Thoracic aorta (tissue), 2 donors: ENCODE measurements around the gene DENND5B. TPM values are rescaled to one million over a fixed set of nuclear protein-coding genes. Genes with fewer than 3 reads are reported as not detected.
"Not testable (repeated sequence)": the region's sequence is repeated elsewhere in the genome, so short reads cannot be mapped to it uniquely, and the experiment has no call there.

Experiments used
- ATAC-seq: fragments of 150-250 bp; one replicate; pipeline ENCODE4 v1.8.0; 2017; ENCODE audit warnings: low read depth; ENCODE audit not compliant: insufficient number of reproducible peaks, low FRiP score
- DNase-seq: peaks from one replicate; pipeline ENCODE4 v3.0.0-alpha.2; 2020; ENCODE audit warnings: low spot score
- H3K27ac ChIP-seq, 2 donors: fragments of 200-600 bp; sonication (generic); 1 replicate in 1 of 2; 2 replicates in 1 of 2; pipeline ENCODE4 v1.5.1; 2016; ENCODE audit warnings: mild to moderate bottlenecking in 2 of 2, moderate library complexity in 2 of 2
- H3K27me3 ChIP-seq: fragments of 200-600 bp; sonication (generic); replicated peaks from 2 replicates; pipeline ENCODE4 v1.6.0; 2016; ENCODE audit warnings: mild to moderate bottlenecking; ENCODE audit not compliant: insufficient read depth
- H3K36me3 ChIP-seq: fragments of 200-600 bp; sonication (generic); one replicate; pipeline ENCODE4 v1.5.1; 2016
- H3K4me1 ChIP-seq, 2 donors: fragments of 200-600 bp; sonication (generic); 1 replicate in 1 of 2; 2 replicates in 1 of 2; pipeline versions ENCODE4 v1.5.1 to v1.6.0; 2016; ENCODE audit warnings: low read depth in 2 of 2, mild to moderate bottlenecking in 1 of 2; ENCODE audit not compliant: control insufficient read depth in 1 of 2
- H3K4me3 ChIP-seq: fragments of 200-600 bp; sonication (generic); 2 replicates; pipeline ENCODE4 v1.5.1; 2016; ENCODE audit warnings: mild to moderate bottlenecking
- H3K9me3 ChIP-seq: fragments of 200-600 bp; sonication (generic); 2 replicates; pipeline ENCODE4 v1.5.1; 2016
- total RNA-seq, 2 donors: library from RNA; depleted of rRNA; stranded (reverse); fragments of >200 nt; gene quantifications; one replicate each; pipeline versions ENCODE4 v1.1.0 to v1.2.3, GENCODE V29; 2016
- TF ChIP-seq, protein P1 (sequence below): fragments of 200-600 bp; sonication (generic); IDR thresholded peaks from one replicate; pipeline ENCODE4 v1.5.1; 2019; ENCODE audit warnings: antibody characterized with exemption

DENND5B gene
- total RNA-seq, 2 donors from 2014 or later, result 28.6 to 43.9 TPM

DNA sequence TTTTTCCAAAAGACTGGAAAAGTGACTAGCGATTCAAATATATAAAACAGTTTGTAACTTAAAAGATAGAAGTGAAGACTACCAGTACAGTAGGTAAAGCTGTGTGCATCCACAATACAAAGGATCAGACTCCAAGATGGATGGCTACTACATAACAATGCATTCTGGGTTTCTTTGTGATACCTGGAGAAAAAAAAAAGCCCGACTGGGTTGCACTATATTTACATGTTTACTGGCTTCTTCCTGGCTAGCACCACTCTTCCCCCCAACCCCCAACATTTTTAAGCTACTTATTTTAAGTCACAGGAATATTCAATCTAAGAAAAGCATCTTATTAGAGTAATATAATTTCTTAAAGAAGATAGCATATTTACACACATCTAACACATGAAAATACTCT, 203.9 kb downstream of the DENND5B start:
- TF ChIP-seq, protein P1, sequence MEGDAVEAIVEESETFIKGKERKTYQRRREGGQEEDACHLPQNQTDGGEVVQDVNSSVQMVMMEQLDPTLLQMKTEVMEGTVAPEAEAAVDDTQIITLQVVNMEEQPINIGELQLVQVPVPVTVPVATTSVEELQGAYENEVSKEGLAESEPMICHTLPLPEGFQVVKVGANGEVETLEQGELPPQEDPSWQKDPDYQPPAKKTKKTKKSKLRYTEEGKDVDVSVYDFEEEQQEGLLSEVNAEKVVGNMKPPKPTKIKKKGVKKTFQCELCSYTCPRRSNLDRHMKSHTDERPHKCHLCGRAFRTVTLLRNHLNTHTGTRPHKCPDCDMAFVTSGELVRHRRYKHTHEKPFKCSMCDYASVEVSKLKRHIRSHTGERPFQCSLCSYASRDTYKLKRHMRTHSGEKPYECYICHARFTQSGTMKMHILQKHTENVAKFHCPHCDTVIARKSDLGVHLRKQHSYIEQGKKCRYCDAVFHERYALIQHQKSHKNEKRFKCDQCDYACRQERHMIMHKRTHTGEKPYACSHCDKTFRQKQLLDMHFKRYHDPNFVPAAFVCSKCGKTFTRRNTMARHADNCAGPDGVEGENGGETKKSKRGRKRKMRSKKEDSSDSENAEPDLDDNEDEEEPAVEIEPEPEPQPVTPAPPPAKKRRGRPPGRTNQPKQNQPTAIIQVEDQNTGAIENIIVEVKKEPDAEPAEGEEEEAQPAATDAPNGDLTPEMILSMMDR, result no peak
- DNase-seq (no peak), ATAC-seq (no peak)
- Histone ChIP-seq H3K4me3 (no peak overlapping the region), H3K9me3 (no peaks in the 10 kb centered on the region), H3K4me1 (no peaks in the 10 kb centered on the region), H3K36me3 (peaks cover 19% of the 10 kb centered on the region), H3K27ac (no peak overlapping the region), H3K27me3 (no peaks in the 10 kb centered on the region)

DNA sequence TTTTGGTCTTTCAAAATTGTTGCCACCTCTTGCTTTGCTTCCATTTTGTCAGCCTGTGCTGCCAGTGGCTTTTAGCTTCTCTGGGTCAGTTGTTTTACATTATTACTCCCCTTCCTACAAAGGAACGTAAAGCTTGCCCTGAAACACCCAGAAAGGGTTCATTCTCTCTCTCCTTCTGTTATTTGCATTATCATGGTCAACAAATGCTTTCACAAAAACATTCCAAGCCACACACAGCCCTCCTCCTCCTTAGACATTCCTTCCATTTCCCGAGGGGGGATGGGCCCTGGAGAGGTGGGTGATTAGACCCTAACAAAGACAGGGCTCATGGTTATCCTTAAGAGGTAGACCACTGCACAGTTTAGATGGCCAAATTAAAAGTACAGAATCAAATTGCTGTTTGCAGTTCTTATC, 204.6 kb downstream of the DENND5B start:
- no peak overlapping the region for H3K4me3 ChIP-seq
- H3K9me3 ChIP-seq, result no peaks in the 10 kb centered on the region
- ATAC-seq (no peak), DNase-seq (no peak)
- no peak overlapping the region for H3K27ac ChIP-seq
- TF ChIP-seq, protein P1, result no peak
- no peaks in the 10 kb centered on the region for H3K27me3 ChIP-seq
- peaks cover 19% of the 10 kb centered on the region for H3K36me3 ChIP-seq
- no peaks in the 10 kb centered on the region for H3K4me1 ChIP-seq

DNA sequence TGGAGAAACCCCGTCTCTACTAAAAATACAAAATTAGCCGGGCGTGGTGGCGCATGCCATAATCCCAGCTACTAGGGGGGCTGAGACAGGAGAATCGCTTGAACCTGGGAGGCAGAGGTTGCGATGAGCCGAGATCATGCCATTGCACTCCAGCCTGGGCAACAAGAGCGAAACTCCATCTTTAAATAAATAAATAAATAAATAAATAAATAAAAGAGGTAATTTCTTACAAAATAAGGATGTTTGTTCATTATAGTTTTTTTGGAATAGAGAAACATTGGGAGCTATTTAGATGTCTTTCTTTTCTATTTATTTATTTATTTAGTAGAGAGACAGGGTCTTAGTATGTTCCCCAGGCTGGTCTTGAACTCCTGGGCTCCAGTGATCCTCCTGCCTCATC, 213.7 kb downstream of the DENND5B start:
- H3K27ac ChIP-seq, H3K4me1 ChIP-seq, H3K9me3 ChIP-seq, DNase-seq, H3K4me3 ChIP-seq, H3K27me3 ChIP-seq, ATAC-seq, H3K36me3 ChIP-seq: not testable (repeated sequence)

DNA sequence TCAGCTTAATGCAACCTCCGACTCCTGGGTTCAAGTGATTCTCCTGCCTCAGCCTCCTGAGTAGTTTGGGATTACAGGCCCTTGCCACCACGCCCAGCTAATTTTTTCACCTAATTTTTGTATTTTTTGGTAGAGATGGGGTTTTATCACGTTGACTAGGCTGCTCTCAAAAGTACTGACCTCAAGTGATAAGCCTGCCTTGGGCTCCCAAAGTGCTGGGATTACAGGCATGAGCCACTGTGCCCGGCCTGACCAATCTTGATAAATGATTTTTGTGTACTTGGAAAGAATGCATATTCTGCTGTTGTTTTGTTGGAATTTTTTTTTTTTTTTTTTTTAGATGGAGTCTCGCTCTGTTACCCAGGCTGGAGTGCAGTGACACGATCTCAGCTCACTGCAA, 215.5 kb downstream of the DENND5B start:
- DNase-seq, H3K36me3 ChIP-seq, H3K27ac ChIP-seq, H3K27me3 ChIP-seq, ATAC-seq, H3K4me1 ChIP-seq, H3K9me3 ChIP-seq, H3K4me3 ChIP-seq: not testable (repeated sequence)

DNA sequence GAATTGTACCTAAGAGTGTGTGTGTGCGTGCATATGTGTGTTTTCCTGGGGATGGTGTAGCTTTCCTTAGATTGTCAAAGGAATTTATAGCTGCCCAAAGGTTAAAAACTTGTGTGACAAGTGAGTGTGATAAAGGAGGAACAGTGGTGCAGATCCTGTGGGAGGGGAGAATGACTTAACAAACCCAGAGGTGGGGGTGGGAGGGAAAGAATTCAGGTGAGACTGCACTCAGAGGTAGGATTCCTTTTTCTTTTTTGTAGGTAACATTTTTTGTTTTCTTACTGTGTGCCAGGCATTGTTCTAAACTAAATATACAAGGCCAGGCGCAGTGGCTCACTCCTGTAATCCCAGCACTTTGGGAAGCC, 219.7 kb downstream of the DENND5B start:
- H3K36me3 ChIP-seq, result no peaks in the 10 kb centered on the region
- no peaks in the 10 kb centered on the region for H3K27me3 ChIP-seq
- no peak overlapping the region for H3K27ac ChIP-seq
- no peaks in the 10 kb centered on the region for H3K9me3 ChIP-seq
- DNase-seq (no peak), ATAC-seq (no peak)
- H3K4me1 ChIP-seq, result peaks cover 0 to 13% of the 10 kb centered on the region in 2 donors
- H3K4me3 ChIP-seq, result no peak overlapping the region
- TF ChIP-seq, protein P1, result no peak

DNA sequence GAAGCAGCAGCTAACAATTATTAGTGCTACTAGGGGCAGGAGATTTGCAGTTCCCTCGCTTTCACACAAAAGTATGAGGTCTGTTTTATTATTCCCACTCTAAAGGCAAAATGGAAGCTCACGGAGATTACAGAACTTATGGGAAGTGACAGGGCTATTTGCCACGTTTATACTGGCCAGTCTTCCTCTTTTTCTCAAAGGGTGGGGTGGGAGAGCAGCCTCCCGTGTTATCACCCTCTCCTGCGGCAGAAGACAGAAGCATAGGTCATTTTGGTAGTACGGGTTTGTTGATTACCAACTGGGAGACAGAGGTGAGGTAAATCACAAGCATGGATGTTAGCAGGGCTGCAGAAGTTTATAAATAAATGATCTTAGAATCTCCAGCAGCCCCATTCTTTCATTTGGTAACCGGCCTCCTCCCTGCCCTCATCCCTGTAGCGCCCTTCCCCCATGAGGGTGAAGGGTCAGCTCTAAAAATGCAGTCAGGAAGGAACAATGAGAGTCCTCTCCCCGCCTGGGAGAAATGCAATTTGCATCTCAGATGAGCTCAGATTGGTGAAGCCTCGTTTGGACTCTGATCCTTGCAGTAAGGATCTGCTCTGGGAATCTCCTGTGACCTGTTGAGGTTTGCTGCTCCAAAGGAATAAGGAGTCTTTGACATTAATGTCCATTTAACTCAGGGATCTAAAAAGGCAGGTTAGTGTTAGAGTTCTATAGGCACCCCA, 220.2 kb downstream of the DENND5B start:
- Histone ChIP-seq H3K4me1 (peaks cover 0 to 13% of the 10 kb centered on the region in 2 donors), H3K9me3 (no peaks in the 10 kb centered on the region), H3K27ac (peak overlapping the region in 1 of 2 donors; percentile 32), H3K36me3 (no peaks in the 10 kb centered on the region), H3K27me3 (no peaks in the 10 kb centered on the region), H3K4me3 (peak overlapping the region; percentile 66)
- TF ChIP-seq, protein P1, result no peak
- ATAC-seq (no peak), DNase-seq (no peak)
